ENCODE results near the gene MISP.
"Not testable (repeated sequence)": the region's sequence is repeated elsewhere in the genome, so short reads cannot be mapped to it uniquely, and the experiment has no call there.

The MISP gene

GRCh38 chr19:750640-751423, at the start of gene MISP:
TSS of gene MISP (plus strand) at chr19:751112. CDS start at chr19:756947, 5,835 bp downstream.
- peaks cover 21% of the 10 kb centered on the region for H3K4me1 ChIP-seq (ENCODE audit: insufficient read depth, insufficient read length)
- H3K36me3 ChIP-seq (ENCODE audit: insufficient read depth, insufficient read length, low read length), result peaks cover 3% of the 10 kb centered on the region
- H3K9ac ChIP-seq (ENCODE audit: insufficient read length, low read depth), result peak within 1 kb of the TSS; percentile 56
- H3K27me3 ChIP-seq (ENCODE audit: insufficient read depth, insufficient read length), result no peaks in the 10 kb centered on the region
- no peak for DNase-seq (ENCODE audit: low read depth, low spot score)
- TF ChIP-seq ZNF274 (IDR thresholded peaks at IDR 0.05; ENCODE audit: low read depth, low read length) (no peak), YY1 (IDR thresholded peaks at IDR 0.05; ENCODE audit: insufficient read depth, insufficient read length) (no peak), SUZ12 (IDR thresholded peaks at IDR 0.05; ENCODE audit: extremely low read depth, insufficient read depth, insufficient read length) (no peak)
- no peak within 1 kb of the TSS for H3K4me3 ChIP-seq (ENCODE audit: insufficient read length, low read depth)
- H3K9me3 ChIP-seq (ENCODE audit: insufficient read depth, low read length), result peaks cover 10% of the 10 kb centered on the region; the same call in 1 of the 2 replicates

- peak overlapping the region; percentile 32 for H3K4me3 ChIP-seq (ENCODE audit: insufficient read length, low read depth)
- DNase-seq (ENCODE audit: low read depth, low spot score); H3K36me3 ChIP-seq (ENCODE audit: insufficient read depth, insufficient read length, low read length); H3K4me1 ChIP-seq (ENCODE audit: insufficient read depth, insufficient read length); H3K9me3 ChIP-seq (ENCODE audit: insufficient read depth, low read length); H3K9ac ChIP-seq (ENCODE audit: insufficient read length, low read depth); H3K27me3 ChIP-seq (ENCODE audit: insufficient read depth, insufficient read length): not testable (repeated sequence)
Measured at GRCh38 chr19:702847-703246, 48.1 kb upstream of the MISP start.

GRCh38 chr19:703329-703650, 47.6 kb upstream of the MISP start:
- Histone ChIP-seq H3K9ac (ENCODE audit: insufficient read length, low read depth) (peak overlapping the region; percentile 63), H3K4me3 (ENCODE audit: insufficient read length, low read depth) (peak overlapping the region; percentile 32), H3K36me3 (ENCODE audit: insufficient read depth, insufficient read length, low read length) (no peaks in the 10 kb centered on the region), H3K27me3 (ENCODE audit: insufficient read depth, insufficient read length) (no peaks in the 10 kb centered on the region), H3K9me3 (ENCODE audit: insufficient read depth, low read length) (no peaks in the 10 kb centered on the region), H3K4me1 (ENCODE audit: insufficient read depth, insufficient read length) (peaks cover 8% of the 10 kb centered on the region)
- DNase-seq (ENCODE audit: low read depth, low spot score), result no peak
- TF ChIP-seq SUZ12 (IDR thresholded peaks at IDR 0.05; ENCODE audit: extremely low read depth, insufficient read depth, insufficient read length) (no peak), ZNF274 (IDR thresholded peaks at IDR 0.05; ENCODE audit: low read depth, low read length) (no peak), YY1 (IDR thresholded peaks at IDR 0.05; ENCODE audit: insufficient read depth, insufficient read length) (no peak)

DNA sequence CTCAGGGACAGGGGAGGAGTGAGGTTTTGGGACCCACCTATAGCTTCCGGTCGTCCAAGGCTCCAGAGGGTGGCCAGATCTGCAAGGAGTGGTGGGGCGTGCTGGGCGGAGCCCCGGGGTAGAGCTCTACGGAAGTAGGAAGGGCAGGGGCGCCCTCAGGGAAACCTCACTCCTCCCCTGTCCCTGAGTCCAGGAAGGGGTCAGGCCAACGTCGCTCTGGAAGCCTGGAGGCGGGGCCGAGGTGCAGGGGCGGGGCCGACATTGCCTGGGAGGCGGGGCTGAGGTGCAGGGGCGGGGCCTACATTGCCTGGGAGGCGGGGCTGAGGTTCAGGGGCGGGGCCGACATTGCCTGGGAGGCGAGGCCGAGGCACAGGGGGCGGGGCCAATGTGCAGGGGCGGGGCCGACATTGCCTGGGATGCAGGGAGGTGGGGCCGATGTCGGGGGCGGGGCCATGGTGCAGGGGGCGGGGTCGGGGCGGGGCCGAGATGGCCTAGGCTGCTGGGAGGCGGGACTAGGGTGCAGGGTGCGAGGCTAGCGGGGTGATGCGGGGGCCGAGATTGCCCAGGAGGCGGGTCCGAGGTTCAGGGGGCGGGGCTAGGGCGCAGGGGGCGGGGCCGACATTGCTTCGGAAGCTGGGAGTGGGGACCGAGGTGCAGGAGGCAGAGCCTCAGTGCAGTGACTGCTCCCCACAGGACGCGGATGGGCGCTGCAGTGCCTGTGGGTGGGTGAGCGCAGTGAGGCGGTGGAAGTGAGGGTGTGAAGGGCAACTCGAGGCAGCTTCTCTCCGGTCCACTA, 47.1 kb upstream of the MISP start:
- Histone ChIP-seq H3K9me3 (ENCODE audit: insufficient read depth, low read length) (no peaks in the 10 kb centered on the region), H3K9ac (ENCODE audit: insufficient read length, low read depth) (peak overlapping the region; percentile 80), H3K27me3 (ENCODE audit: insufficient read depth, insufficient read length) (no peaks in the 10 kb centered on the region), H3K4me1 (ENCODE audit: insufficient read depth, insufficient read length) (peaks cover 8% of the 10 kb centered on the region), H3K4me3 (ENCODE audit: insufficient read length, low read depth) (peak overlapping the region; percentile 56), H3K36me3 (ENCODE audit: insufficient read depth, insufficient read length, low read length) (no peaks in the 10 kb centered on the region)
- TF ChIP-seq SUZ12 (IDR thresholded peaks at IDR 0.05; ENCODE audit: extremely low read depth, insufficient read depth, insufficient read length) (no peak), YY1 (IDR thresholded peaks at IDR 0.05; ENCODE audit: insufficient read depth, insufficient read length) (no peak), ZNF274 (IDR thresholded peaks at IDR 0.05; ENCODE audit: low read depth, low read length) (no peak)
- peak; percentile 83 for DNase-seq (ENCODE audit: low read depth, low spot score)

DNA sequence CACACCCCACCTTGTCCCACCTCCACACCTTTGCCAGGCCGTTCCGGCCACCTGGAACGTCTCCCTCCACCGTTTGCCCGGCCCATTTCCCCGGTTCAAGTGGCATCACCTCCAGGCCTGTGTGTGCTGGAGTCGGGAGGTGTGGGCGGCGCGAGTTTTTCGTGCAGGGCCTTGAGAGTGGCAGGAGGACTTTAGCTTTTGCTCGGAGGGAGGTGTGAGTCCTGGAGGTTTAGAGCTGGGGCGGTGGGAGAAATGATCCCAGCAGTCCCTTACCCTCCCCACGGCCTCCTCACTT, 46.5 kb upstream of the MISP start:
- no peak for DNase-seq (ENCODE audit: low read depth, low spot score)
- no peaks in the 10 kb centered on the region for H3K9me3 ChIP-seq (ENCODE audit: insufficient read depth, low read length)
- H3K9ac ChIP-seq (ENCODE audit: insufficient read length, low read depth), result peak overlapping the region; percentile 80
- H3K27me3 ChIP-seq (ENCODE audit: insufficient read depth, insufficient read length), result no peaks in the 10 kb centered on the region
- TF ChIP-seq ZNF274 (IDR thresholded peaks at IDR 0.05; ENCODE audit: low read depth, low read length) (no peak), SUZ12 (IDR thresholded peaks at IDR 0.05; ENCODE audit: extremely low read depth, insufficient read depth, insufficient read length) (no peak), YY1 (IDR thresholded peaks at IDR 0.05; ENCODE audit: insufficient read depth, insufficient read length) (no peak)
- peaks cover 8% of the 10 kb centered on the region for H3K4me1 ChIP-seq (ENCODE audit: insufficient read depth, insufficient read length)
- peak overlapping the region; percentile 56 for H3K4me3 ChIP-seq (ENCODE audit: insufficient read length, low read depth)
- H3K36me3 ChIP-seq (ENCODE audit: insufficient read depth, insufficient read length, low read length), result no peaks in the 10 kb centered on the region

DNA sequence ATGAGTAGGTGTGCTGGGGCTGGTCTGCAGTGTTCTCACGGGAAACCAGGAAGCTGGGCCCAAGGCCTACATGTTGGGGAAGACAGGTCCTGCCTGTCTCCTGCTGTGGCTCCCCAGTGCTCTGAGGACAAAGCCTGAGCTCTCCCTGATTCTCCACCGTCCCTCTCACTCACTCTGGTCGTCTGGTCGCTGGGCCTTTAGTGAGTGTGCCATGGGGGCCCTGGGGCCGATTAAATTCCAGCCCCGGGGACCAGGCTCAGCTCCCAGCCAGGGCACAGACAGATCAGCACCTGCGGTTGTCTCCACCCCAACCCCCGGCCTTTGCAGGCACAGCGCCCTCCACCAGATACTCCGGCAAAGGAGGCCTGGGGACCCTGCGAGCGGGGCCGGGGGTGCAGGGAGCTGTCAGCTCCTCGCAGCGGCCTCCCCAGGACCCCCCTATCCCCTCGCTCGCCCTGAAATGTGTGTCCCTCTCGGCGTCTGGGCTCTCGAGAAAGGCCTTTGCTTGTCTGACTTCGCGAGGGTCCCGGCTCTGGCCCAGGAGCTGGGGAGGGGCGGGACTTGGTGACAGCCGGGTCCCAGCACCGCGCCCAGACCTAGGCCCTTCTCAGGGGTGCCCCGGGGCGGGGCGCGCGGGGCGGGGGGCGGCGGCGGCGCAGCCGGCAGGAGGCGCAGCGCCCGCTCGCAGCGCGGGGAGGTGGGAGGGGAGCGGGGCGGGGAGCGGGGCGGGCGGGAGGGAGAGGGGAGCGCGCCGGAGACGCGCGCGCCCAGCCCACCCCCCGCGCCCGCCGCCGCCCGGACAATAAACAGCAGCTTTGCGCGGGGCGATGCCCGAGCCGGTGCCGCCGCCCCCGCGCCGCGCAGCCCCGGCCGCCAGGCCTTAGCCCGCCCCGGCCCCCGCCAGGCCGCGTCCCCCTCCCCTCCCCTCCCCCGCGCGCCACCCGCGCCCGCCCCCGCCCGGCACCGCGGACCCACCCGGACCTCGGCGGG, 42.5 kb upstream of the MISP start, which contains the start of gene PALM:
TSS of gene PALM (plus strand) at position 782 of the 990 bp plus-strand sequence. CDS start 212 bp downstream, outside the sequence.
- H3K36me3 ChIP-seq (ENCODE audit: insufficient read depth, insufficient read length, low read length), result no peaks in the 10 kb centered on the region
- H3K9ac ChIP-seq (ENCODE audit: insufficient read length, low read depth), result peak within 1 kb of the TSS; percentile 83
- peak within 1 kb of the TSS; percentile 62 for H3K4me3 ChIP-seq (ENCODE audit: insufficient read length, low read depth)
- no peaks in the 10 kb centered on the region for H3K9me3 ChIP-seq (ENCODE audit: insufficient read depth, low read length)
- DNase-seq (ENCODE audit: low read depth, low spot score), result no peak
- TF ChIP-seq ZNF274 (IDR thresholded peaks at IDR 0.05; ENCODE audit: low read depth, low read length), result no peak
- no peak for TF ChIP-seq SUZ12 (IDR thresholded peaks at IDR 0.05; ENCODE audit: extremely low read depth, insufficient read depth, insufficient read length)
- TF ChIP-seq YY1 (IDR thresholded peaks at IDR 0.05; ENCODE audit: insufficient read depth, insufficient read length), result no peak
- H3K27me3 ChIP-seq (ENCODE audit: insufficient read depth, insufficient read length), result no peaks in the 10 kb centered on the region
- H3K4me1 ChIP-seq (ENCODE audit: insufficient read depth, insufficient read length), result peaks cover 16% of the 10 kb centered on the region
